Lower lobe of right lung (tissue), 2 donors: ENCODE results near the gene DTX1. TPM values are rescaled to one million over a fixed set of nuclear protein-coding genes. Genes with fewer than 3 reads are reported as not detected.

Experiments
- ATAC-seq, 2 donors: fragments of 200-7000 bp; cut with Tn5 transposase; one replicate each; pipeline ENCODE4 v1.9.1; 2020 to 2022; ENCODE audit warnings: mild to moderate bottlenecking in 2 of 2, moderate library complexity in 2 of 2
- DNase-seq: peaks from one replicate; pipeline ENCODE4 v3.0.0-alpha.2; 2020
- H3K27ac ChIP-seq: fragments of 200-600 bp; one replicate; pipeline ENCODE4 v1.8.0; 2022
- H3K27me3 ChIP-seq: fragments of 200-600 bp; one replicate; pipeline ENCODE4 v1.8.0; 2022; ENCODE audit warnings: low read depth
- H3K36me3 ChIP-seq: fragments of 200-600 bp; one replicate; pipeline ENCODE4 v1.8.0; 2022; ENCODE audit warnings: mild to moderate bottlenecking
- H3K4me1 ChIP-seq: fragments of 200-600 bp; one replicate; pipeline ENCODE4 v1.8.0; 2022
- H3K4me3 ChIP-seq: fragments of 200-600 bp; one replicate; pipeline ENCODE4 v1.8.0; 2022; ENCODE audit warnings: mild to moderate bottlenecking
- H3K9me3 ChIP-seq: fragments of 200-600 bp; one replicate; pipeline ENCODE4 v1.8.0; 2022
- CTCF ChIP-seq: fragments of 200-600 bp; IDR thresholded peaks from one replicate; pipeline ENCODE4 v1.8.0; 2022; ENCODE audit warnings: antibody characterized with exemption, mild to moderate bottlenecking
- intact Hi-C: fragments of 100-400 bp; cut with DNase I; formaldehyde crosslinking; loops from one replicate; pipeline ENCODE4 v1.11.0; 2022
- total RNA-seq: library from RNA; stranded (reverse); fragmentation: NEBNext Ultra II Directional; extraction: Animal tissue kit (Norgen Biotek cat#: 25700); gene quantifications from one replicate; pipeline ENCODE4 v1.2.1, GENCODE V29; 2021
- donor health status: DM: no; HTN: yes; CAD: no; lungs with severe emphysema.

DTX1 gene
- total RNA-seq, 1 donor from 2014 or later = 6.8 TPM

- DNase-seq (no peak), ATAC-seq (no peak)
- TF ChIP-seq CTCF = no peak
- Histone ChIP-seq H3K27ac (no peak overlapping the region), H3K4me3 (no peak overlapping the region), H3K27me3 (peaks cover 33% of the 10 kb centered on the region), H3K4me1 (peaks cover 10% of the 10 kb centered on the region), H3K9me3 (no peaks in the 10 kb centered on the region), H3K36me3 (no peaks in the 10 kb centered on the region)
- intact Hi-C loops = no loop called here
Observed at GRCh38 chr12:113101751-113102150, 45.2 kb downstream of the DTX1 start.

- Histone ChIP-seq H3K36me3 (no peaks in the 10 kb centered on the region), H3K27me3 (peaks cover 31% of the 10 kb centered on the region), H3K4me1 (peaks cover 10% of the 10 kb centered on the region), H3K9me3 (no peaks in the 10 kb centered on the region), H3K27ac (no peak overlapping the region), H3K4me3 (no peak overlapping the region)
- no peak for TF ChIP-seq CTCF
- no peak for DNase-seq
- no peak for ATAC-seq
- intact Hi-C loops = no loop called here
Observed at GRCh38 chr12:113102811-113103210, 46.3 kb downstream of the DTX1 start.

- Histone ChIP-seq H3K36me3 (no peaks in the 10 kb centered on the region), H3K27me3 (peaks cover 27% of the 10 kb centered on the region), H3K4me3 (peak overlapping the region; percentile 32), H3K9me3 (no peaks in the 10 kb centered on the region), H3K27ac (no peak overlapping the region), H3K4me1 (no peaks in the 10 kb centered on the region)
- peak; percentile 80 for ATAC-seq
- intact Hi-C loops = no loop called here
- peak; percentile 64 for DNase-seq
- no peak for TF ChIP-seq CTCF
Observed at GRCh38 chr12:113103756-113104450, 47.4 kb downstream of the DTX1 start.

- H3K27me3 ChIP-seq = peaks cover 27% of the 10 kb centered on the region
- intact Hi-C loops = no loop called here
- TF ChIP-seq CTCF = no peak
- no peaks in the 10 kb centered on the region for H3K9me3 ChIP-seq
- H3K4me3 ChIP-seq = no peak overlapping the region
- no peak overlapping the region for H3K27ac ChIP-seq
- ATAC-seq = no peak
- no peaks in the 10 kb centered on the region for H3K36me3 ChIP-seq
- peak; percentile 6 for DNase-seq
- H3K4me1 ChIP-seq = no peaks in the 10 kb centered on the region
Observed at GRCh38 chr12:113104953-113105510, 48.5 kb downstream of the DTX1 start.

- no peak for TF ChIP-seq CTCF
- Histone ChIP-seq H3K27ac (no peak overlapping the region), H3K9me3 (no peaks in the 10 kb centered on the region), H3K27me3 (peaks cover 26% of the 10 kb centered on the region), H3K36me3 (no peaks in the 10 kb centered on the region), H3K4me1 (no peaks in the 10 kb centered on the region), H3K4me3 (no peak overlapping the region)
- ATAC-seq (no peak), DNase-seq (no peak)
- intact Hi-C loops = no loop called here
Observed at GRCh38 chr12:113105606-113106271, 49.2 kb downstream of the DTX1 start.
